GM12878 (cell line): ENCODE data around the gene FGFRL1. TPM values are rescaled to one million over a fixed set of nuclear protein-coding genes. Genes with fewer than 3 reads are reported as not detected.

Experiments used
- ATAC-seq: fragments of 200-7000 bp; cut with Tn5 transposase; 3 replicates; pipeline ENCODE4 v1.9.1; 2020; ENCODE audit warnings: mild to moderate bottlenecking, moderate library complexity
- BruUV-seq: library from RNA; stranded (reverse); fragments of 400-500 nt; replicated peaks from 2 replicates; lab custom pipeline; 2021; lab: Mats Ljungman, UMichigan
- CTCF ChIA-PET: fragments of 300-600 bp; sonication (Branson Sonifier 250); formaldehyde crosslinking; extraction: SDS; loops from one replicate; lab custom pipeline; 2021; ENCODE audit warnings: inconsistent platforms; lab: Yijun Ruan, JAX
- POLR2A ChIA-PET: fragments of 350-600 bp; formaldehyde crosslinking; extraction: SDS; loops from one replicate; lab custom pipeline; 2021; ENCODE audit warnings: inconsistent platforms; lab: Charles Lee
- RAD21 ChIA-PET: fragments of 300-600 bp; sonication (Branson Sonifier 250); formaldehyde crosslinking; loops from one replicate; lab custom pipeline; 2023; ENCODE audit warnings: antibody characterized with exemption; ENCODE audit not compliant: unreplicated experiment; lab: Charles Lee
- SMC1A ChIA-PET: fragments of 300-600 bp; sonication (Branson Sonifier 250); formaldehyde crosslinking; loops from one replicate; lab custom pipeline; 2023; ENCODE audit not compliant: unreplicated experiment, uncharacterized antibody; lab: Charles Lee
- DNase-seq: peaks from one replicate; pipeline ENCODE4 v3.0.0-alpha.2; 2011; ENCODE audit warnings: low read depth, low spot score
- FAIRE-seq: peaks from 3 replicates; lab custom pipeline; 2011; peaks lifted over from hg19 to GRCh38; lab: Jason Lieb, UNC
- H2AFZ ChIP-seq: 2 replicates; pipeline ENCODE4 v1.6.0; 2011; ENCODE audit warnings: low read depth, low read length, control low read depth; ENCODE audit not compliant: control insufficient read depth
- H3K27ac ChIP-seq: 2 replicates; pipeline ENCODE4 v1.5.1; 2011; ENCODE audit warnings: control low read depth; ENCODE audit not compliant: control insufficient read depth, insufficient read depth
- H3K27me3 ChIP-seq, 2 experiments: replicated peaks in 1 of 2; 2 replicates each; pipeline versions ENCODE4 v1.6.0 to v1.6.1; 2011; ENCODE audit warnings: low read length in 1 of 2; ENCODE audit not compliant: control insufficient read depth in 2 of 2, insufficient read depth in 2 of 2
- H3K36me3 ChIP-seq, 2 experiments: 2 replicates each; pipeline ENCODE4 v1.5.1; 2011; ENCODE audit warnings: low read length in 1 of 2; ENCODE audit not compliant: control insufficient read depth in 2 of 2, insufficient read depth in 2 of 2
- H3K4me1 ChIP-seq: 2 replicates; pipeline ENCODE4 v1.6.1; 2011; ENCODE audit warnings: mild to moderate bottlenecking, low read length, moderate library complexity, mixed read lengths; ENCODE audit not compliant: control insufficient read depth, insufficient read depth
- H3K4me2 ChIP-seq: 2 replicates; pipeline ENCODE4 v1.6.0; 2011; ENCODE audit warnings: control low read depth; ENCODE audit not compliant: control insufficient read depth, insufficient read depth
- H3K4me3 ChIP-seq: fragments of 200-600 bp; sonication (generic); 2 replicates; pipeline ENCODE4 v1.5.1; 2016
- H3K79me2 ChIP-seq: 2 replicates; pipeline ENCODE4 v1.6.0; 2011; ENCODE audit warnings: low read length; ENCODE audit not compliant: control insufficient read depth, insufficient read depth
- H3K9ac ChIP-seq: 2 replicates; pipeline ENCODE4 v1.8.0; 2011; ENCODE audit warnings: low read length, control low read depth, mixed read lengths; ENCODE audit not compliant: control insufficient read depth, insufficient read depth
- H3K9me3 ChIP-seq: replicated peaks from 3 replicates; pipeline ENCODE4 v1.5.1; 2011; ENCODE audit warnings: mild to moderate bottlenecking, low read length; ENCODE audit not compliant: control insufficient read depth, insufficient read depth
- H4K20me1 ChIP-seq: 2 replicates; pipeline ENCODE4 v1.6.0; 2011; ENCODE audit not compliant: control insufficient read depth, insufficient read depth
- ASH2L ChIP-seq: fragments of 300-600, 200-600 bp; sonication (generic); IDR thresholded peaks from 2 replicates; pipeline ENCODE4 v1.6.1; 2017; ENCODE audit warnings: low read depth, mild to moderate bottlenecking, borderline replicate concordance
- CREM ChIP-seq: IDR thresholded peaks from 2 replicates; pipeline ENCODE4 v1.6.1; 2014; ENCODE audit warnings: antibody characterized with exemption, low read depth
- EP300 ChIP-seq, 2 experiments: fragments of 150-350 bp in 1 of 2; IDR thresholded peaks; 2 replicates each; pipeline ENCODE4 v1.6.1; 2011 to 2012; ENCODE audit warnings: low read depth in 2 of 2, low read length in 2 of 2, borderline replicate concordance in 1 of 2, improper control_type of control experiment in 1 of 2, inconsistent platforms in 1 of 2; ENCODE audit not compliant: control insufficient read depth in 1 of 2
- GATAD2B ChIP-seq: fragments of 450-650 bp; conservative IDR thresholded peaks from 2 replicates; pipeline ENCODE4 v1.6.1; 2017; ENCODE audit warnings: low read depth, mild to moderate bottlenecking, moderate library complexity
- IRF4 ChIP-seq: IDR thresholded peaks from 2 replicates; pipeline ENCODE4 v1.6.1; 2011; ENCODE audit warnings: low read depth, low read length
- RB1 ChIP-seq: fragments of 450-650 bp; formaldehyde crosslinking; IDR thresholded peaks from 2 replicates; pipeline ENCODE4 v1.6.1; 2017; ENCODE audit warnings: mild to moderate bottlenecking, borderline replicate concordance
- REST ChIP-seq: IDR thresholded peaks from 2 replicates; pipeline ENCODE4 v1.6.1; 2012; ENCODE audit warnings: mild to moderate bottlenecking, low read depth, low read length
- SIN3A ChIP-seq: IDR thresholded peaks from 2 replicates; pipeline ENCODE4 v1.6.1; 2012; ENCODE audit warnings: low read depth, low read length, improper control_type of control experiment
- SKIL ChIP-seq: fragments of 450-650 bp; IDR thresholded peaks from 2 replicates; pipeline ENCODE4 v1.6.1; 2017; ENCODE audit warnings: mild to moderate bottlenecking, low read depth, inconsistent platforms; ENCODE audit not compliant: poor library complexity, severe bottlenecking
- SUPT20H ChIP-seq: IDR thresholded peaks from 2 replicates; pipeline ENCODE4 v1.6.1; 2011; ENCODE audit warnings: low read depth, mild to moderate bottlenecking, low read length, moderate library complexity, borderline replicate concordance; ENCODE audit not compliant: control insufficient read depth
- TARDBP ChIP-seq: IDR thresholded peaks from 2 replicates; pipeline ENCODE4 v1.6.1; 2016; ENCODE audit warnings: borderline replicate concordance
- WGBS: methylation state at CpG from one replicate; pipeline ENCODE4 v1.1.6; 2016; ENCODE audit warnings: low lambda C conversion rate; ENCODE audit not compliant: insufficient replicate concordance, insufficient coverage; ENCODE audit errors: missing lambda C conversion rate; 5-methylcytosine and 5-hydroxymethylcytosine counted together
- in situ Hi-C: fragments of 300-500 bp; cut with MboI; formaldehyde crosslinking; loops from 9 replicates; pipeline ENCODE4 v1.14.3; 2018; ENCODE audit warnings: mixed read lengths
- intact Hi-C: fragments of 100-400 bp; cut with micrococcal nuclease; formaldehyde crosslinking; loops from one replicate; pipeline ENCODE4 v1.14.2; 2022; ENCODE audit not compliant: unreplicated experiment
- polyA plus RNA-seq, 11 experiments: library from polyadenylated mRNA; depleted of rRNA in 4 of 11; unstranded in 6 of 11; stranded (reverse) in 5 of 11; fragments of >200 nt; fragmentation: Nextera tagmentation in 4 of 11; fragmentation: Illumina TruSeq in 1 of 11; extraction: Ambion mirVana in 4 of 11; extraction: Trizol in 1 of 11; gene quantifications; 1 replicate in 1 of 11; 2 replicates in 10 of 11; pipeline versions ENCODE4 v1.2.1 to v1.2.3, GENCODE V29; 2011 to 2016; ENCODE audit warnings: inconsistent platforms in 2 of 11, missing spikeins in 2 of 11, low read depth in 1 of 11
- total RNA-seq, 4 experiments: library from RNA; depleted of rRNA in 3 of 4; stranded (reverse); fragments of >200 nt in 3 of 4; fragmentation: Illumina TruSeq in 1 of 4; extraction: Trizol in 1 of 4; gene quantifications; 2 replicates each; pipeline versions ENCODE4 v1.2.1 to v1.2.3, GENCODE V29; 2013 to 2021

Gene FGFRL1
- total and polyA plus RNA-seq, 10 of the 15 experiments (the other 5 are each of a cell fraction or from before 2014, with no cell fraction given): 0.02 to 1.5 (median 0.29) TPM; not detected in 2

GRCh38 chr4:1031956-1032795, 20.8 kb downstream of the FGFRL1 start (continued):
- no peak for TF ChIP-seq SKIL

- no peaks in the 10 kb centered on the region for H3K27me3 ChIP-seq
- no peaks in the 10 kb centered on the region for H3K4me1 ChIP-seq
- H3K4me3 ChIP-seq: no peak overlapping the region
- SMC1A ChIA-PET: no interaction called here
- BruUV-seq: no TSS peak
- no peaks in the 10 kb centered on the region for H3K36me3 ChIP-seq
- CTCF ChIA-PET: no interaction called here
- RAD21 ChIA-PET: no interaction called here
- H3K27ac ChIP-seq: no peak overlapping the region
- no peak for DNase-seq
- in situ Hi-C loops: no loop called here
- H3K4me2 ChIP-seq: no peak overlapping the region
- H3K9ac ChIP-seq: no peak overlapping the region
- POLR2A ChIA-PET: no interaction called here
- ATAC-seq: no peak
- no peaks in the 10 kb centered on the region for H3K9me3 ChIP-seq
- FAIRE-seq: no peak
- H2AFZ ChIP-seq: no peak overlapping the region
- no peaks in the 10 kb centered on the region for H4K20me1 ChIP-seq
- WGBS: 42% methylated on average over 10 of the region's 10 CpGs
- no peaks in the 10 kb centered on the region for H3K79me2 ChIP-seq
- intact Hi-C loops: no loop called here
- TF ChIP-seq CREM: no peak
- TF ChIP-seq EP300 (IDR thresholded peaks at IDR 0.05; ENCODE audit: borderline replicate concordance in 1 of 2, control insufficient read depth in 1 of 2, low read depth in 2 of 2, low read length in 2 of 2): no peak
- no peak for TF ChIP-seq RB1
- no peak for TF ChIP-seq REST
- no peak for TF ChIP-seq ASH2L
- no peak for TF ChIP-seq TARDBP
- no peak for TF ChIP-seq SUPT20H
- no peak for TF ChIP-seq SIN3A
- TF ChIP-seq GATAD2B: no peak
- no peak for TF ChIP-seq IRF4
These were observed 21.4 kb downstream of the FGFRL1 start for GRCh38 chr4:1032861-1033260.
